ENCODE data around the gene LENG9.
A peak's percentile ranks its signal among the peaks of the same experiment; 100 is the strongest.

LENG9 gene

DNA sequence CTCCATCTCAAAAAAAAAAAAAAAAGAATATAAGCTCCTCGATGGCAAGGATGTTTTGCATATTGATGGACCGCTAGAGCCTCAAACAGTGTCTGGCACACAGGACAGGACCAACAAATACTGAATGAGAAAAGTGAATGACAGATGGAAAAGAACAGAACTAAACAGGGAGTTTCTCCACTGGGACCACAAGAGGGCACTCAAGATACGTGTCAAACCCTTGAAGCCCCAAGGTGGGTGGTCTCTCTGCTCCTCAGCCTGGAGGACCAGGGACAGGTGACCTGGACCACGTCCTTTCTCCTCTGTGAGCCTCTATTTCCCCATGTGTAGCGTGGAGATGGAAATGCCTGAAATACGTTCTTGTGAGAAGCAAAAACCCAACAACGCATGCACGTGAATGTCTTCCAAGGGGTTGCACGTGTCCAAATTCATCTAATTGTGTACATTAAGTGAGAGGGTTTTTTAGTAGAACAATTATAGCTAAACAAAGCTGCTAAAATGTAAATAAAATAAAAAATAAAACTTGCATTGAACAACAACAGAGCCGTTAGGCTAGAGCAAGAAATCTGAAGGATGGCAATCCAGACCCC lies 15.2 kb upstream of the LENG9 start:
- H3F3A ChIP-seq (ENCODE audit: insufficient read depth, low read length) = no peaks in the 10 kb centered on the region
- peaks cover 83% of the 10 kb centered on the region for H3K27me3 ChIP-seq (replicated peaks; ENCODE audit: insufficient read depth, low read length)
- no peaks in the 10 kb centered on the region for H3K36me3 ChIP-seq (replicated peaks; ENCODE audit: insufficient read depth, low read length)
- H3K4me2 ChIP-seq (ENCODE audit: low read depth, low read length) = no peak overlapping the region
- TF ChIP-seq, protein P1, sequence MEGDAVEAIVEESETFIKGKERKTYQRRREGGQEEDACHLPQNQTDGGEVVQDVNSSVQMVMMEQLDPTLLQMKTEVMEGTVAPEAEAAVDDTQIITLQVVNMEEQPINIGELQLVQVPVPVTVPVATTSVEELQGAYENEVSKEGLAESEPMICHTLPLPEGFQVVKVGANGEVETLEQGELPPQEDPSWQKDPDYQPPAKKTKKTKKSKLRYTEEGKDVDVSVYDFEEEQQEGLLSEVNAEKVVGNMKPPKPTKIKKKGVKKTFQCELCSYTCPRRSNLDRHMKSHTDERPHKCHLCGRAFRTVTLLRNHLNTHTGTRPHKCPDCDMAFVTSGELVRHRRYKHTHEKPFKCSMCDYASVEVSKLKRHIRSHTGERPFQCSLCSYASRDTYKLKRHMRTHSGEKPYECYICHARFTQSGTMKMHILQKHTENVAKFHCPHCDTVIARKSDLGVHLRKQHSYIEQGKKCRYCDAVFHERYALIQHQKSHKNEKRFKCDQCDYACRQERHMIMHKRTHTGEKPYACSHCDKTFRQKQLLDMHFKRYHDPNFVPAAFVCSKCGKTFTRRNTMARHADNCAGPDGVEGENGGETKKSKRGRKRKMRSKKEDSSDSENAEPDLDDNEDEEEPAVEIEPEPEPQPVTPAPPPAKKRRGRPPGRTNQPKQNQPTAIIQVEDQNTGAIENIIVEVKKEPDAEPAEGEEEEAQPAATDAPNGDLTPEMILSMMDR (IDR thresholded peaks at IDR 0.05; ENCODE audit: low read length) = peak; percentile 65
- TF ChIP-seq EZH2 (optimal IDR thresholded peaks at IDR 0.05; ENCODE audit: low read depth, low read length) = no peak
- no peaks in the 10 kb centered on the region for H3K9me3 ChIP-seq (replicated peaks; ENCODE audit: insufficient read depth, low read length)
- no peak overlapping the region for H3K4me3 ChIP-seq (ENCODE audit: low read length)
- H2AFZ ChIP-seq (ENCODE audit: low read length) = no peak overlapping the region
- peak; percentile 51 for DNase-seq
- H3K27ac ChIP-seq (ENCODE audit: low read length) = no peak overlapping the region
- no peaks in the 10 kb centered on the region for H3K9me2 ChIP-seq (replicated peaks; ENCODE audit: insufficient read depth, low read length)
- H3K9ac ChIP-seq (ENCODE audit: low read length) = no peak overlapping the region
- no peaks in the 10 kb centered on the region for H3K79me2 ChIP-seq (ENCODE audit: low read length)
- H3K4me1 ChIP-seq (ENCODE audit: low read length) = no peaks in the 10 kb centered on the region
- no peaks in the 10 kb centered on the region for H4K20me1 ChIP-seq (ENCODE audit: insufficient read depth, low read length)

DNA sequence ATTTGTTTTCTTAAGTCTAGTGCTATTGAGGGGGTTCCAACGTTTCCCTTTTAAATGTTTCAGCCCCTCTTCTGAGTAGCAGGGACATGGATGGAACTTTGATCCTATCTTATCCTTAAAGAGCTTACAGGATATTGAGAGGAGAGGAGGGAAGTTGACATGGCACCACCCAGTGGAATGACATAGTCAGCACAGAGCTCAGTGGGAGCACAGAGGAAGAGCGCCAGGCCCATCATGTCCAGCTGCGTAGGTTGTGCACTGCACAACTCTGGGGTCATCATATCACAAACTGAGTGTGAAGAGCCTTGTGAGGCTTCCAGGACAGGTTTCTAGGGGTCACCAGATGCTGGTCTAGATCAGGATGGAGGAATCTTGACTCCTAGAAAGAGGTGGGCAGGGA lies 14.1 kb upstream of the LENG9 start:
- H3K4me1 ChIP-seq (ENCODE audit: low read length) = no peaks in the 10 kb centered on the region
- H3K27ac ChIP-seq (ENCODE audit: low read length) = no peak overlapping the region
- no peaks in the 10 kb centered on the region for H3K9me3 ChIP-seq (replicated peaks; ENCODE audit: insufficient read depth, low read length)
- H3K36me3 ChIP-seq (replicated peaks; ENCODE audit: insufficient read depth, low read length) = no peaks in the 10 kb centered on the region
- TF ChIP-seq EZH2 (optimal IDR thresholded peaks at IDR 0.05; ENCODE audit: low read depth, low read length) = no peak
- TF ChIP-seq EZH2phosphoT487 (IDR thresholded peaks at IDR 0.05; ENCODE audit: low read length) = no peak
- TF ChIP-seq, protein P1 (IDR thresholded peaks at IDR 0.05; ENCODE audit: low read length) = no peak
- DNase-seq = no peak
- H3K4me3 ChIP-seq (ENCODE audit: low read length) = no peak overlapping the region
- peaks cover 81% of the 10 kb centered on the region for H3K27me3 ChIP-seq (replicated peaks; ENCODE audit: insufficient read depth, low read length)
- no peaks in the 10 kb centered on the region for H3K9me2 ChIP-seq (replicated peaks; ENCODE audit: insufficient read depth, low read length)
- H3K79me2 ChIP-seq (ENCODE audit: low read length) = no peaks in the 10 kb centered on the region
- H3K4me2 ChIP-seq (ENCODE audit: low read depth, low read length) = no peak overlapping the region
- H3F3A ChIP-seq (ENCODE audit: insufficient read depth, low read length) = no peaks in the 10 kb centered on the region
- H3K9ac ChIP-seq (ENCODE audit: low read length) = no peak overlapping the region
- no peak overlapping the region for H2AFZ ChIP-seq (ENCODE audit: low read length)
- no peaks in the 10 kb centered on the region for H4K20me1 ChIP-seq (ENCODE audit: insufficient read depth, low read length)

DNA sequence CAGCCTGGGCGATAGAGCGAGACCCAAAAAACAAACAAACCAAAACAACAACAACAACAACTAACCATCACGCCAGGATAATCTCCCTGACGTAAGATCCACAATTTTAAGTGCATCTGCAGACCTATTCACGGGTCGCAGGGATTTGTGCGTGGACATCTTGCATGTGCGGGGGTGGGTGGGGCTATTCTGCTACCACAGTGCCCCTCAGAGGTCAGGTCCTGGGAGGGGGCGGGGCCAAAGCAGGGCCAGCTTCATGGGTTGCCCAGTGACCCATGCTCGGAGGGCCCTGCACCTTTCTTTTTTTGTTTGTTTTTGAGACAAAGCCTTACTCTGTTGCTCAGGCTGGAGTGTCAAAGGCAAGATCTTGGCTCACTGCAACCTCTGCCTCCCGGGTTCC lies 12.1 kb upstream of the LENG9 start:
- DNase-seq = no peak
- Histone ChIP-seq H4K20me1 (ENCODE audit: insufficient read depth, low read length) (no peaks in the 10 kb centered on the region), H3K79me2 (ENCODE audit: low read length) (no peaks in the 10 kb centered on the region), H3K27me3 (replicated peaks; ENCODE audit: insufficient read depth, low read length) (peaks cover 82% of the 10 kb centered on the region), H2AFZ (ENCODE audit: low read length) (no peak overlapping the region), H3K4me1 (ENCODE audit: low read length) (no peaks in the 10 kb centered on the region), H3K4me3 (ENCODE audit: low read length) (no peak overlapping the region), H3K36me3 (replicated peaks; ENCODE audit: insufficient read depth, low read length) (no peaks in the 10 kb centered on the region), H3K9ac (ENCODE audit: low read length) (no peak overlapping the region), H3F3A (ENCODE audit: insufficient read depth, low read length) (no peaks in the 10 kb centered on the region), H3K9me2 (replicated peaks; ENCODE audit: insufficient read depth, low read length) (no peaks in the 10 kb centered on the region), H3K27ac (ENCODE audit: low read length) (no peak overlapping the region), H3K9me3 (replicated peaks; ENCODE audit: insufficient read depth, low read length) (no peaks in the 10 kb centered on the region), H3K4me2 (ENCODE audit: low read depth, low read length) (no peak overlapping the region)
- TF ChIP-seq EZH2 (optimal IDR thresholded peaks at IDR 0.05; ENCODE audit: low read depth, low read length) (no peak), EZH2phosphoT487 (IDR thresholded peaks at IDR 0.05; ENCODE audit: low read length) (no peak)
- TF ChIP-seq, protein P1 (IDR thresholded peaks at IDR 0.05; ENCODE audit: low read length) = no peak

Data from MM.1S (cell line).